ENCODE results near the gene TCP11L2. TPM values are rescaled to one million over a fixed set of nuclear protein-coding genes. Genes with fewer than 3 reads are reported as not detected.

TCP11L2 gene
- 11.9 and 13.8 TPM in 2 replicates for total RNA-seq

DNA sequence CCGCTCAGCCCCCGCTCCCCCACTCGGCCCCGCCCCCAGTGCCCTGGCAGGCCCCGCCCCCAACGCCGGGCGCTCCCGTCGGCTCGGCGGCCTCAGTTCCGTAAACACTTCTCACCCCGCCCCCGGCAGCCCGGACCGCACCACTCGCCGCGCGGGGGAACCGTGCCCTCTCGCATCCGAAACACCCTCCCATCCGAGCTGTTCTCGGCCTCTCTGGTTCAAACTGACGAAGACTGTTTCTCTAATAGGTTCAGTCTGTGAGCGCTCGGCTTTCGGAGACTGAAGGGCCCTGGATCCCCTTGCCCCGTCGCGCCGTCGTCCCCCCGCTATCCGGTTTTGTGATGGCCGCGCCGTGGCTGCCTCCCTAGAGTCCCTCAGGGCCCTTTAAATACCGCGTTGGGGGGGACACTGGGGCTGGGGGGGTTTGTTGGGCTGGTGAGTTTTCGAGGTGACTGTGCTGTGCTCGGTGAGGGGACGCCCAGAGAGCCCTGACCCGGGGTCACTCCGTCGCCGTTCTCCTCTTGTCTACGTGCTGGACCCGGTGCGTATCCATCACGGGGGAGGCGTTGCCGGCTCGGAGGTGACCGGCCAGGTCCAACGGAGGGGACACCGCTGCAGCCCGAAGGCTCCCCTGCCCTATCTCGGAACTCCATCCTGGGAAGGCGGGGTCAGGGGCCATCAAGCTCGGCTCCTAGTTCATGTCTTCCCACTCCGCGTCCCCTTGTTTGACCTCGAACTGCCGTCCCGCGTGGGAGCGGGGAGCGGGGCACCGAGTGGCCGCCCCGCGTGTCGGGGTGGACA, at the start of gene TCP11L2:
Gene TCP11L2, plus strand, starts transcription at position 333 of the 801 bp plus-strand sequence. CDS start 8,343 bp downstream, outside the sequence.

GRCh38 chr12:106357549-106358395, 55.2 kb downstream of the TCP11L2 start, which contains the start of gene POLR3B:
Gene POLR3B (plus strand): TSS chr12:106357748. CDS start chr12:106357880, 132 bp downstream.

Other genes starting within 250 kb of the TCP11L2 start
- gene NUAK1, start 163.8 kb upstream of the TCP11L2 start, total RNA-seq = 8.6 and 9.9 TPM in 2 replicates
- 315 and 353 TPM in 2 replicates for gene CKAP4, start 54.7 kb upstream of the TCP11L2 start, total RNA-seq
- gene POLR3B, start 55.0 kb downstream of the TCP11L2 start, total RNA-seq = 11.0 and 14.7 TPM in 2 replicates